ENCODE results near the gene GPRC5C.

GPRC5C gene

DNA sequence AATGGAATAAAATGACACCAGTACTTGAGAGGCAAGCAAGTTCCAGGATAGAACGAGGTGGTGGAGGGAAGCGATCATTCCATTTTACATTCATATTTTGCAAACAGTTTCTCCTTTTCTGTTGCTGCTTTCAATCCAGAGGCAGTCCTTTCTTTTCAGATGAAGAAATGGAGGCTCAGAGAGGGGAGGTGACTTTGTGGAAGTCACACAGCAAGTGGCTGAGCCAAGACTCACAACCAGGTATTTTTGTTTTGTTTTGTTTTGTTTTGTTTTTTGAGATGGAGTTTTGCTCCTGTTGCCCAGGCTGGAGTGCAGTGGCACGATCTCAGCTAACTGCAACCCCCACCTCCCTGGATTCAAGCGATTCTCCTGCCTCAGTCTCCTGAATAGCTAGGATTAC is 35.3 kb upstream of the GPRC5C start:
- TF ChIP-seq TEAD4 (IDR thresholded peaks at IDR 0.05) (no peak), EP300 (IDR thresholded peaks at IDR 0.05; ENCODE audit: borderline replicate concordance) (no peak), ZBTB7A (IDR thresholded peaks at IDR 0.05; ENCODE audit: low read depth) (no peak)
- TF ChIP-seq, protein P1, sequence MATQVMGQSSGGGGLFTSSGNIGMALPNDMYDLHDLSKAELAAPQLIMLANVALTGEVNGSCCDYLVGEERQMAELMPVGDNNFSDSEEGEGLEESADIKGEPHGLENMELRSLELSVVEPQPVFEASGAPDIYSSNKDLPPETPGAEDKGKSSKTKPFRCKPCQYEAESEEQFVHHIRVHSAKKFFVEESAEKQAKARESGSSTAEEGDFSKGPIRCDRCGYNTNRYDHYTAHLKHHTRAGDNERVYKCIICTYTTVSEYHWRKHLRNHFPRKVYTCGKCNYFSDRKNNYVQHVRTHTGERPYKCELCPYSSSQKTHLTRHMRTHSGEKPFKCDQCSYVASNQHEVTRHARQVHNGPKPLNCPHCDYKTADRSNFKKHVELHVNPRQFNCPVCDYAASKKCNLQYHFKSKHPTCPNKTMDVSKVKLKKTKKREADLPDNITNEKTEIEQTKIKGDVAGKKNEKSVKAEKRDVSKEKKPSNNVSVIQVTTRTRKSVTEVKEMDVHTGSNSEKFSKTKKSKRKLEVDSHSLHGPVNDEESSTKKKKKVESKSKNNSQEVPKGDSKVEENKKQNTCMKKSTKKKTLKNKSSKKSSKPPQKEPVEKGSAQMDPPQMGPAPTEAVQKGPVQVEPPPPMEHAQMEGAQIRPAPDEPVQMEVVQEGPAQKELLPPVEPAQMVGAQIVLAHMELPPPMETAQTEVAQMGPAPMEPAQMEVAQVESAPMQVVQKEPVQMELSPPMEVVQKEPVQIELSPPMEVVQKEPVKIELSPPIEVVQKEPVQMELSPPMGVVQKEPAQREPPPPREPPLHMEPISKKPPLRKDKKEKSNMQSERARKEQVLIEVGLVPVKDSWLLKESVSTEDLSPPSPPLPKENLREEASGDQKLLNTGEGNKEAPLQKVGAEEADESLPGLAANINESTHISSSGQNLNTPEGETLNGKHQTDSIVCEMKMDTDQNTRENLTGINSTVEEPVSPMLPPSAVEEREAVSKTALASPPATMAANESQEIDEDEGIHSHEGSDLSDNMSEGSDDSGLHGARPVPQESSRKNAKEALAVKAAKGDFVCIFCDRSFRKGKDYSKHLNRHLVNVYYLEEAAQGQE (IDR thresholded peaks at IDR 0.05; ENCODE audit: low read depth) = no peak

DNA sequence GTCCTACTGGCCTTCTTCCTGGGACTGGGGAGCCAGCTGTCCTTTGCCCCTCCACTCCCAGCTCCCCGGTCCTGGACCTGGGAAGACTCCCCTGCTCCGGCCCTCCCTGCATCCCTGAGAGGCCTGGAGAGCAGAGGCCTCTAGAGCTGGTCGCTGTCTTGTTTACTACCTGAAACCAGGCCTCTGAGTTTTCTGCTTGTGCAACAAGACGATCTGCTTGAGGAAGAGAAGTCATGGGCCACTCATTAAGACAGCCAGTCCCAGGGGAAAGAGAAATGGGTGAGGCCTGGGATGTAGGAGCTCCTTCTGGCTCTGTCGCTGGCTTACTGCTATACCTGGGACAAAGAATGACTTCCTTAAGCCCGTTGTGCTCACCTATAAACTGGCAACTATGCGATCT is 29.8 kb upstream of the GPRC5C start:
- TF ChIP-seq CREB1 (IDR thresholded peaks at IDR 0.05; ENCODE audit: low read depth) (no peak), NFIC (IDR thresholded peaks at IDR 0.05) (no peak), RAD21 (IDR thresholded peaks at IDR 0.05; ENCODE audit: low read depth) (no peak), FOXM1 (IDR thresholded peaks at IDR 0.05; ENCODE audit: borderline replicate concordance, low read depth) (no peak), EP300 (IDR thresholded peaks at IDR 0.05; ENCODE audit: borderline replicate concordance) (no peak), ZBTB7A (IDR thresholded peaks at IDR 0.05; ENCODE audit: low read depth) (no peak), TCF12 (IDR thresholded peaks at IDR 0.05; ENCODE audit: low read depth) (no peak)
- TF ChIP-seq, protein P1 (IDR thresholded peaks at IDR 0.05; ENCODE audit: low read depth) = no peak

DNA sequence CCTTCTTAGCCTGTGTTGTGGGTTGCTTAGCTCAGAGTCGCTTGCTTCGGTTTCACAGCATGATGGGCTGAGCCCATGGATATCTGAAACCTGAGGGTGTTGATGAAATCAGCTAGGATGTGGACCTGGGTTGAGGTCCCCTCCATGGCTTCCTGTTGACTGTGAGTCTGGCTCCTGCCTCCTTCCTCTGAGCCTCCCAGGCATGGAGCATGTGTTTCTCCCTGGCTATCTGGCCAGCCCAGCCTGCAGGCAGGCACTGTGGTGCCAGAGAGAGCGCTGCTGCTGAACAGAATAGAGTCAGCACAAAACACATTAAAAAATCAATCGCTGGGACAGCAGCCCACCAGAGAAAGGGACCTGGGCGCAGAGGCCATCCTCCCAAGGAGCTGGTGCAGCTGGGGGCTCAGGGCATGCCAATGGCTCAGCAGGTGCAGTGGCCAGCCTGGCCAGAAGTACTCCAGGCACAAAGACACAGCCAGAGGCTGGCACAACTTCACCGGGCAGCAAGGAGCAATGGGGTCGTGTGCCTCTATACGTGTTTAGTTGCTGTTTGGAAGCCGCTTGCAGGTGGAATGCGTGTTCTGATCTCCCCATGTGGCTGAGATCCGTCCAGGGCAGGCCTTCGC is 28.3 kb upstream of the GPRC5C start:
- TF ChIP-seq, protein P2, sequence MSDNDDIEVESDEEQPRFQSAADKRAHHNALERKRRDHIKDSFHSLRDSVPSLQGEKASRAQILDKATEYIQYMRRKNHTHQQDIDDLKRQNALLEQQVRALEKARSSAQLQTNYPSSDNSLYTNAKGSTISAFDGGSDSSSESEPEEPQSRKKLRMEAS (IDR thresholded peaks at IDR 0.05) = no peak
- TF ChIP-seq, protein P3, sequence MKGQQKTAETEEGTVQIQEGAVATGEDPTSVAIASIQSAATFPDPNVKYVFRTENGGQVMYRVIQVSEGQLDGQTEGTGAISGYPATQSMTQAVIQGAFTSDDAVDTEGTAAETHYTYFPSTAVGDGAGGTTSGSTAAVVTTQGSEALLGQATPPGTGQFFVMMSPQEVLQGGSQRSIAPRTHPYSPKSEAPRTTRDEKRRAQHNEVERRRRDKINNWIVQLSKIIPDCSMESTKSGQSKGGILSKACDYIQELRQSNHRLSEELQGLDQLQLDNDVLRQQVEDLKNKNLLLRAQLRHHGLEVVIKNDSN (IDR thresholded peaks at IDR 0.05) = no peak
- TF ChIP-seq, protein P1 (IDR thresholded peaks at IDR 0.05; ENCODE audit: low read depth) = no peak
- TF ChIP-seq EGR1 (IDR thresholded peaks at IDR 0.05) (no peak), TEAD4 (IDR thresholded peaks at IDR 0.05) (no peak), RAD21 (IDR thresholded peaks at IDR 0.05; ENCODE audit: low read depth) (no peak), EP300 (IDR thresholded peaks at IDR 0.05; ENCODE audit: borderline replicate concordance) (no peak), FOXM1 (IDR thresholded peaks at IDR 0.05; ENCODE audit: borderline replicate concordance, low read depth) (no peak), CREB1 (IDR thresholded peaks at IDR 0.05; ENCODE audit: low read depth) (no peak), TAF1 (IDR thresholded peaks at IDR 0.05; ENCODE audit: low read depth) (no peak), NFIC (IDR thresholded peaks at IDR 0.05) (no peak), YY1 (IDR thresholded peaks at IDR 0.05; ENCODE audit: low read depth) (no peak), TCF12 (IDR thresholded peaks at IDR 0.05; ENCODE audit: low read depth) (no peak), CEBPB (IDR thresholded peaks at IDR 0.05) (no peak), ZBTB7A (IDR thresholded peaks at IDR 0.05; ENCODE audit: low read depth) (no peak)

DNA sequence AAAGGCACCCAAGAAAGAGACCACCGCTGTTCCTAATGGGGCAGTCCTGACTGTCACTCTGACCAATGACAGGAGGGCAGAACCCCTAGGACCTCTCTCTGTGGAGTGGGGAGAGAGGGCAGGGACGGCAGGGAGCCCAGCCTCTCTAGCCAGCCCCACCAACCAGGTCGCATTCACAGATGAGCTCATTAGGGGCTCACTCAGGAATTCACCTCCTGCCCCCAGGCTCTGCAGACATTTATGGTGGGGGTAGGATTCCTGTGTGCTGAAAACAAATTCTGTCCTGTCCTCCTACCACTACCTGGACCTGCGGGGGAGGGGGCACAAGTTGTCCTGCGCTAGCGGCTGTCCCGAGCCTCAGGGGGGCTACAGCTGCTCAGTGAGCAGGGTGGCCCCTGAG is 27.7 kb upstream of the GPRC5C start:
- TF ChIP-seq YY1 (IDR thresholded peaks at IDR 0.05; ENCODE audit: low read depth) = no peak
- no peak for TF ChIP-seq FOXM1 (IDR thresholded peaks at IDR 0.05; ENCODE audit: borderline replicate concordance, low read depth)
- TF ChIP-seq EGR1 (IDR thresholded peaks at IDR 0.05) = no peak
- TF ChIP-seq ZBTB7A (IDR thresholded peaks at IDR 0.05; ENCODE audit: low read depth) = no peak
- TF ChIP-seq EP300 (IDR thresholded peaks at IDR 0.05; ENCODE audit: borderline replicate concordance) = no peak
- no peak for TF ChIP-seq CREB1 (IDR thresholded peaks at IDR 0.05; ENCODE audit: low read depth)
- no peak for TF ChIP-seq TAF1 (IDR thresholded peaks at IDR 0.05; ENCODE audit: low read depth)
- TF ChIP-seq, protein P3 (IDR thresholded peaks at IDR 0.05) = no peak
- no peak for TF ChIP-seq TEAD4 (IDR thresholded peaks at IDR 0.05)
- TF ChIP-seq, protein P2 (IDR thresholded peaks at IDR 0.05) = no peak

Data from Ishikawa (cell line).